BE2C (cell line): ENCODE results near the gene BLID.

ENCODE experiments used
- DNase-seq: peaks from one replicate; pipeline ENCODE4 v3.0.0-alpha.2; 2020
- H3K27me3 ChIP-seq: fragments of 250-450 bp; sonication (Bioruptor Pico); 2 replicates; pipeline ENCODE4 v1.5.1; 2020; ENCODE audit warnings: mild to moderate bottlenecking
- H3K36me3 ChIP-seq: fragments of 250-450 bp; sonication (Bioruptor Pico); 2 replicates; pipeline ENCODE4 v1.5.1; 2020; ENCODE audit warnings: mild to moderate bottlenecking
- H3K4me1 ChIP-seq: fragments of 250-450 bp; sonication (Bioruptor Pico); 2 replicates; pipeline ENCODE4 v1.5.1; 2020
- H3K4me3 ChIP-seq: 2 replicates; pipeline ENCODE4 v1.5.1; 2011; ENCODE audit warnings: low read depth, low read length
- H3K9me3 ChIP-seq: fragments of 250-450 bp; sonication (Bioruptor Pico); 2 replicates; pipeline ENCODE4 v1.5.1; 2020
- CTCF ChIP-seq: IDR thresholded peaks from 2 replicates; pipeline ENCODE4 v1.5.1; 2012; ENCODE audit warnings: mild to moderate bottlenecking, low read depth, low read length

The BLID gene

DNA sequence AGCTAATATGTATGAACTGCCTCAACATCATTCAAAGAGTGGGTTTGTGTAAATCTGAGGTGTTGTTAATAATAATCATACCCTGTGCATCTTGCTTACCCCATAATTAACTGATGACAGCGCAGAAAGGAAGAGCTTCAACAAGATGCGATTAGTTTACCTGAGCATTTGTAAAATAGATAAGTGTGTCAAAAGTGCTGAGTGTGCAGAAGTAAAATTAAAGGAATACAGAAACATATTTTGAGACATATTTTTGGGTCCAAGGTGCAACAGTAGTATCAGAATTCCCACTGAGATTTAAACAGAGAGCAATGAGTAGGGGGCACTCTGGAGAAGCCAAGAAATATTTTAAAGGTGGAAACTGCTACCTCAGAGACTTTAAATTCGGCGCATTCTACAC lies 6.1 kb downstream of the BLID start:
- TF ChIP-seq CTCF, result no peak
- H3K36me3 ChIP-seq, result no peaks in the 10 kb centered on the region
- H3K4me1 ChIP-seq, result no peaks in the 10 kb centered on the region

GRCh38 chr11:122108828-122109227 lies 7.2 kb downstream of the BLID start:
- no peaks in the 10 kb centered on the region for H3K9me3 ChIP-seq
- TF ChIP-seq CTCF, result no peak
- DNase-seq, result no peak

More for the DNA sequence above, 6.1 kb downstream of the BLID start:
- DNase-seq, result no peak
- Histone ChIP-seq H3K9me3 (no peaks in the 10 kb centered on the region), H3K4me3 (no peak overlapping the region), H3K27me3 (no peaks in the 10 kb centered on the region)

DNA sequence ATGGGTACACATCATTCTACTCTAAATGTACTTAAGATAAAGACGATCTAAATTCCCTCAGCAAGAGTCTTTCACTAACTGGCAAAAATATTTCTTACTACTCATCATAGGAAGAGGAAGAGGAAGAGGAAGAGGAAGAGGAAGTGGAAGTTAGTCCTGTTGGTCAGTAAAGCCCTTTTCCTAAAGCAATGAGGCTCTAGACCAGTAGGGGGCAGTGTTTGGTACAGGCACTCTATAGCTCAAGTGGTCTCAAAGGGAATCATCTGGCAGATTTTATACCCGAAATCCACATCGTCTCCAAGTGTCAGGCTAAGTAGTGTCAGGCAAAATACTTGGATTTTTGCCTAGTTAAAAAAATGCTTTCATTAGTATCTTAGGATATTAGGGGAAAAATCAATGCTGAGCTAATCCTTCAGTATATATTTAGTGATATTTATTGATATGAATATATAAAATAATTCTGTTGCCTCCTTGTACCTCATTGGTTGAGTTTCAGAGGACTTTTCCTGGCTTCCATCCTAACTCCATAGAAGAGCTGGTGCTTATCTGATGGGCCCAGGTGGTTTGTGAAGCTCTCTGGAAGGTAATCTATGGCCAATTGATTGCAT lies 7.7 kb downstream of the BLID start:
- H3K27me3 ChIP-seq, result no peaks in the 10 kb centered on the region
- TF ChIP-seq CTCF, result peak; percentile 94
- peak; percentile 50 for DNase-seq
- H3K4me1 ChIP-seq, result no peaks in the 10 kb centered on the region
- H3K9me3 ChIP-seq, result no peaks in the 10 kb centered on the region
- H3K36me3 ChIP-seq, result no peaks in the 10 kb centered on the region
- no peak overlapping the region for H3K4me3 ChIP-seq

More at GRCh38 chr11:122108828-122109227, 7.2 kb downstream of the BLID start:
- no peaks in the 10 kb centered on the region for H3K4me1 ChIP-seq
- H3K4me3 ChIP-seq, result no peak overlapping the region
- H3K36me3 ChIP-seq, result no peaks in the 10 kb centered on the region
- H3K27me3 ChIP-seq, result no peaks in the 10 kb centered on the region

DNA sequence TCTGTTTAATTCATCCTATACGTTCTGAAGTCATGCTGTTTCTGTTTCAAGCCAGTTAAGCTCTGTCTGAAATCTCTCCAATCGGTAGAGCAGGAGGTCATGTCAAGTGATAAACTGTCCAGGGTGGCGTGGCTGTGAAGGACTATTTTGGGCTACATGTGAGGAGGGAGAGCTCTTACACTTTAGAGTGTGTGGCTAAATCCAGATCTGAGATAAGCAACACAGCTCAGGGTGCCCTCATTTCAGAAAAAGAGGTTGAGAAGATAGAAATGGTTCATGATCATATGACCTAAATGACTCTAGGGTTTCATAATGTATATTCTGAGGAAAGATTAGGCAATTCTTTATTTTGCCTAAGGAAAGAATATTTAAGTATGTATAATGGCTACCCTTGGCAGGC lies 8.4 kb downstream of the BLID start:
- TF ChIP-seq CTCF, result no peak
- Histone ChIP-seq H3K27me3 (no peaks in the 10 kb centered on the region), H3K4me3 (no peak overlapping the region), H3K36me3 (no peaks in the 10 kb centered on the region), H3K4me1 (no peaks in the 10 kb centered on the region), H3K9me3 (no peaks in the 10 kb centered on the region)
- no peak for DNase-seq

DNA sequence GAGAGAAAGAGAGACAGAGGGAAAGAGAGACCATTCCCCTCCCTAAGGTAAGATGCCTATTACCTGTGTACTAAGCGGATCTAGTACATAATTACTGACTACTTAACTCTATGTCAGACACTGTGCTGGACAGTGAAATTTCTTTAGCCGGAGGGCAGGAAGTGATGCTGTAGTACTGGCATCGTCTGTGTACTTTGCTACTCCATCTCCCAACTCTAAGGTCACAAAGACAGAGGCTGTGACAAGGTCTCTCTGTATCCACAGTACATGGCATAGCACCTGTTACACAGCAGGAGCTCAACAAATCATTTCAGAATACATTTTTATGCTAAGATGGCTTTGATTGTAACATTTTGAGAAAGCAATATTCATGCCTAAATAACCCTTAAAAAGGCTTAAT lies 9.0 kb downstream of the BLID start:
- no peak overlapping the region for H3K4me3 ChIP-seq
- DNase-seq, result no peak
- H3K9me3 ChIP-seq, result no peaks in the 10 kb centered on the region
- no peaks in the 10 kb centered on the region; the same call in 1 of the 2 replicates for H3K4me1 ChIP-seq
- no peak for TF ChIP-seq CTCF
- H3K36me3 ChIP-seq, result no peaks in the 10 kb centered on the region
- H3K27me3 ChIP-seq, result no peaks in the 10 kb centered on the region

DNA sequence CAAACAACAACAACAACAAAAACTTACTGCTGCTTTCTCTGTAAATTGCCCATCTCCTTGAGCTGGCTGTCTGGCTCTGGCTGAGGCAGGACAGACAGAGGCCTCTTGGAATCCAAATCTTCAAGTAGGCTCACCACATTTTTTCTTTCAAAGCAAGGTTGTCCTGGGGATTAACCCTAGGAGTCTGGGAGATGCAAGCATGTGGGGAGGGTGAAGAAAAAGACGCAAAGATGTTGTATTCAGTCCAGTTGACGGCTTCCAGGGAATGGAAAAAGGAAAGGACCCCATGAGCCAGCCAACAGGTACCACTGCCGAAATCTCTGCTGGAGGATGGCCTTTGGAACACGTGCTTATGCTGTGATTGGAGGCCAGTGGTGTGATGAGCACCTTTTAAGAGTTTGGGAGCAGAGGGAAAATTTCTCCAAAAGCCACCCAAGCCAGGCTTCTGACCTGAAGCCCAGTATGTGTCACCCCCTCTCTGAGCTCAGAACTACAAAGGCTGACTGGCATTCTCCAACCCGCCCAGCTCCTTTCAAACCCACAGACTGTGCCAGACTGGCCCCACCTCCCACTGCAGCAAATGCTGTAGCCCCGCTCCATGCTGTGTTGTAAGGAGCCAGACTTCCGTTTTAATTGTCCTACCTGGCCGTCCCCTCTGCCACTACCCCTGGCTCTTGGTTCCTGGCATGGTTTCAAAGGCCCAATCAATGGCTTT lies 10.8 kb downstream of the BLID start:
- no peaks in the 10 kb centered on the region for H3K9me3 ChIP-seq
- no peak for DNase-seq
- H3K36me3 ChIP-seq, result no peaks in the 10 kb centered on the region
- H3K27me3 ChIP-seq, result no peaks in the 10 kb centered on the region; the same call in none of the 2 replicates
- H3K4me3 ChIP-seq, result no peak overlapping the region
- no peak for TF ChIP-seq CTCF
- H3K4me1 ChIP-seq, result peaks cover 3% of the 10 kb centered on the region; the same call in 1 of the 2 replicates
